HCT116 (cell line): ENCODE data around the gene GIN1. TPM values are rescaled to one million over a fixed set of nuclear protein-coding genes. Genes with fewer than 3 reads are reported as not detected.

Experiments
- ATAC-seq: fragments of 200-7000 bp; cut with Tn5 transposase; 2 replicates; pipeline ENCODE4 v1.9.1; 2020; ENCODE audit warnings: mild to moderate bottlenecking, moderate library complexity
- BruUV-seq: library from RNA; stranded (reverse); fragments of 400-500 nt; replicated peaks from 2 replicates; lab custom pipeline; 2021; lab: Mats Ljungman, UMichigan
- CTCF ChIA-PET: fragments of 300-600 bp; sonication (Branson Sonifier 250); formaldehyde crosslinking; loops from one replicate; lab custom pipeline; 2021; ENCODE audit warnings: antibody characterized with exemption; lab: Charles Lee
- POLR2A ChIA-PET: fragments of 300-600, 350-600 bp; sonication (Branson Sonifier 250); formaldehyde crosslinking; loops from one replicate; lab custom pipeline; 2021; ENCODE audit warnings: antibody characterized with exemption; lab: Charles Lee
- RAD21 ChIA-PET, 2 experiments: fragments of 300-600 bp; sonication (Branson Sonifier 250); formaldehyde crosslinking; loops; one replicate each; lab custom pipeline; 2023; ENCODE audit warnings: low total read pairs in 2 of 2; ENCODE audit not compliant: uncharacterized antibody in 2 of 2, unreplicated experiment in 2 of 2, low non-redundant PET in 1 of 2; lab: Charles Lee
- DNase-seq: peaks from one replicate; pipeline ENCODE4 v3.0.0-alpha.2; 2010; ENCODE audit warnings: low read depth, low spot score
- H2AFZ ChIP-seq: fragments of 200-600 bp; shearing (Covaris generic), sonication (generic); 2 replicates; pipeline ENCODE4 v1.6.1; 2017; ENCODE audit warnings: low read depth, mixed run types, mixed read lengths, antibody characterized with exemption, low read length; ENCODE audit not compliant: poor library complexity, severe bottlenecking
- H3K27ac ChIP-seq: 2 replicates; pipeline ENCODE4 v1.5.1; 2012; ENCODE audit warnings: low read depth, low read length
- H3K27me3 ChIP-seq: fragments of 200-600 bp; sonication (generic); 2 replicates; pipeline ENCODE4 v1.6.1; 2016; ENCODE audit warnings: mixed run types, low read length, mixed read lengths; ENCODE audit not compliant: insufficient read depth
- H3K36me3 ChIP-seq, 2 experiments: fragments of 200-500 bp in 1 of 2; fragments of 200-600 bp in 1 of 2; sonication (Bioruptor generic) in 1 of 2; sonication (generic) in 1 of 2; 2 replicates each; pipeline versions ENCODE4 v1.5.1 to v1.6.1; 2014 to 2016; ENCODE audit warnings: low read length in 2 of 2, inconsistent platforms in 1 of 2, mixed read lengths in 1 of 2, mixed run types in 1 of 2; ENCODE audit not compliant: insufficient read depth in 2 of 2, control insufficient read depth in 1 of 2
- H3K4me1 ChIP-seq, 2 experiments: fragments of 200-600 bp in 1 of 2; sonication (generic) in 1 of 2; 2 replicates each; pipeline versions ENCODE4 v1.5.1 to v1.6.1; 2012 to 2017; ENCODE audit warnings: low read length in 2 of 2, inconsistent platforms in 1 of 2, mild to moderate bottlenecking in 1 of 2, mixed read lengths in 1 of 2, mixed run types in 1 of 2, moderate library complexity in 1 of 2; ENCODE audit not compliant: insufficient read depth in 2 of 2, control insufficient read depth in 1 of 2
- H3K4me2 ChIP-seq: fragments of 200-600 bp; sonication (generic); 2 replicates; pipeline ENCODE4 v1.6.1; 2017; ENCODE audit warnings: mixed run types, low read length, mixed read lengths
- H3K4me3 ChIP-seq, 2 experiments: fragments of 200-600 bp in 1 of 2; sonication (generic) in 1 of 2; replicated peaks in 1 of 2; 2 replicates each; pipeline ENCODE4 v1.5.1; 2011 to 2016; ENCODE audit warnings: low read length in 2 of 2, control low read depth in 1 of 2, low read depth in 1 of 2, mild to moderate bottlenecking in 1 of 2, mixed read lengths in 1 of 2, mixed run types in 1 of 2
- H3K79me2 ChIP-seq: fragments of 200-600 bp; sonication (generic); 2 replicates; pipeline ENCODE4 v1.6.1; 2017; ENCODE audit warnings: mild to moderate bottlenecking, mixed run types, low read length, moderate library complexity, mixed read lengths; ENCODE audit not compliant: insufficient read depth
- H3K9ac ChIP-seq: fragments of 200-600 bp; sonication (generic); 2 replicates; pipeline ENCODE4 v1.6.1; 2016; ENCODE audit warnings: low read length, mixed read lengths
- H3K9me2 ChIP-seq: fragments of 200-600 bp; sonication (generic), shearing (Covaris generic); 2 replicates; pipeline ENCODE4 v1.6.1; 2017; ENCODE audit warnings: mixed run types, mild to moderate bottlenecking, moderate library complexity; ENCODE audit not compliant: insufficient read depth
- H3K9me3 ChIP-seq, 2 experiments: fragments of 200-500 bp in 1 of 2; fragments of 200-600 bp in 1 of 2; sonication (Bioruptor generic) in 1 of 2; sonication (generic) in 1 of 2; 2 replicates each; pipeline ENCODE4 v1.6.1; 2014 to 2017; ENCODE audit warnings: low read length in 2 of 2, mixed read lengths in 2 of 2, inconsistent platforms in 1 of 2, low read depth in 1 of 2, mild to moderate bottlenecking in 1 of 2, mixed run types in 1 of 2, moderate library complexity in 1 of 2; ENCODE audit not compliant: control insufficient read depth in 1 of 2, insufficient read depth in 1 of 2
- H4K20me1 ChIP-seq: fragments of 200-600 bp; sonication (generic), shearing (Covaris generic); 2 replicates; pipeline ENCODE4 v1.6.1; 2017; ENCODE audit warnings: mixed run types, mild to moderate bottlenecking, moderate library complexity; ENCODE audit not compliant: insufficient read depth
- ATF3 ChIP-seq: IDR thresholded peaks from 2 replicates; pipeline ENCODE4 v1.6.1; 2012
- EGR1 ChIP-seq: IDR thresholded peaks from 2 replicates; pipeline ENCODE4 v1.6.1; 2012; ENCODE audit warnings: low read depth
- EZH2 ChIP-seq: fragments of 200-600 bp; sonication (generic); IDR thresholded peaks from 2 replicates; pipeline ENCODE4 v1.6.1; 2017; ENCODE audit warnings: antibody characterized with exemption, mixed run types
- JUND ChIP-seq: IDR thresholded peaks from 2 replicates; pipeline ENCODE4 v1.6.1; 2012
- POLR2A ChIP-seq: IDR thresholded peaks from 2 replicates; pipeline ENCODE4 v1.7.0; 2011; ENCODE audit warnings: borderline replicate concordance; ENCODE audit not compliant: insufficient read depth, insufficient read length; ENCODE audit errors: extremely low read depth
- RAD21 ChIP-seq: IDR thresholded peaks from 2 replicates; pipeline ENCODE4 v1.6.1; 2012; ENCODE audit warnings: low read depth, mild to moderate bottlenecking
- REST ChIP-seq: IDR thresholded peaks from 2 replicates; pipeline ENCODE4 v1.6.1; 2012; ENCODE audit warnings: low read depth
- SP1 ChIP-seq: IDR thresholded peaks from 2 replicates; pipeline ENCODE4 v1.6.1; 2012; ENCODE audit warnings: low read depth
- SRF ChIP-seq: IDR thresholded peaks from 2 replicates; pipeline ENCODE4 v1.6.1; 2012; ENCODE audit warnings: low read depth
- TCF7L2 ChIP-seq: IDR thresholded peaks from 2 replicates; pipeline ENCODE4 v1.7.0; 2011; ENCODE audit warnings: borderline replicate concordance, inconsistent platforms; ENCODE audit not compliant: insufficient read depth, insufficient read length; ENCODE audit errors: extremely low read depth
- YY1 ChIP-seq: IDR thresholded peaks from 2 replicates; pipeline ENCODE4 v1.6.1; 2011; ENCODE audit warnings: low read length, low read depth, moderate library complexity, mild to moderate bottlenecking; ENCODE audit not compliant: insufficient replicate concordance; ENCODE audit errors: extremely low read depth
- ZBTB33 ChIP-seq: IDR thresholded peaks from 2 replicates; pipeline ENCODE4 v1.6.1; 2011; ENCODE audit warnings: mild to moderate bottlenecking, low read length, moderate library complexity; ENCODE audit not compliant: insufficient replicate concordance; ENCODE audit errors: extremely low read depth
- ZFX ChIP-seq: fragments of 450-650 bp; IDR thresholded peaks from 2 replicates; pipeline ENCODE4 v1.6.1; 2017
- ZNF274 ChIP-seq: fragments of 200-500 bp; sonication (Bioruptor generic); IDR thresholded peaks from 2 replicates; pipeline ENCODE4 v1.6.1; 2014; ENCODE audit warnings: mild to moderate bottlenecking, low read depth, low read length, inconsistent platforms
- intact Hi-C: fragments of 100-400 bp; cut with micrococcal nuclease; formaldehyde crosslinking; loops from 2 replicates; pipeline ENCODE4 v1.10.0; 2022
- total RNA-seq: library from RNA; stranded (reverse); gene quantifications from one replicate; pipeline ENCODE4 v1.2.1, GENCODE V29; 2021; ENCODE audit not compliant: unreplicated experiment

The GIN1 gene
- total RNA-seq, 1 experiment from 2014 or later = 11.0 TPM

- CTCF ChIA-PET = no interaction called here
- Histone ChIP-seq H3K4me1 (peaks cover 0 to 6% of the 10 kb centered on the region in 2 experiments; a peak in 2 of 4 replicates), H3K79me2 (no peaks in the 10 kb centered on the region), H3K9me2 (no peaks in the 10 kb centered on the region), H2AFZ (no peak overlapping the region), H3K27ac (no peak overlapping the region), H3K4me3 (no peak overlapping the region), H3K36me3 (no peaks in the 10 kb centered on the region), H3K4me2 (no peak overlapping the region), H3K27me3 (no peaks in the 10 kb centered on the region), H4K20me1 (no peaks in the 10 kb centered on the region), H3K9ac (no peak overlapping the region), H3K9me3 (no peaks in the 10 kb centered on the region)
- RAD21 ChIA-PET = no interaction called here
- intact Hi-C loops = no loop called here
- TF ChIP-seq EGR1 = no peak
- TF ChIP-seq TCF7L2 = no peak
- TF ChIP-seq YY1 = no peak
- TF ChIP-seq POLR2A = no peak
- BruUV-seq = no TSS peak
- DNase-seq (no peak), ATAC-seq (no peak)
- POLR2A ChIA-PET = no interaction called here
Measured at GRCh38 chr5:103059525-103059924, 60.4 kb downstream of the GIN1 start.

GRCh38 chr5:103057208-103058130, 62.5 kb downstream of the GIN1 start:
- H3K4me3 ChIP-seq = no peak overlapping the region
- no peaks in the 10 kb centered on the region for H4K20me1 ChIP-seq
- no peak overlapping the region for H3K9ac ChIP-seq
- POLR2A ChIA-PET = no interaction called here
- H3K9me2 ChIP-seq = no peaks in the 10 kb centered on the region
- ATAC-seq (no peak), DNase-seq (no peak)
- CTCF ChIA-PET = no interaction called here
- H3K27me3 ChIP-seq = no peaks in the 10 kb centered on the region
- H3K4me1 ChIP-seq = peaks cover 0 to 6% of the 10 kb centered on the region in 2 experiments; a peak in 2 of 4 replicates
- RAD21 ChIA-PET = no interaction called here
- H3K36me3 ChIP-seq = no peaks in the 10 kb centered on the region
- no TSS peak for BruUV-seq
- no peaks in the 10 kb centered on the region for H3K9me3 ChIP-seq
- H2AFZ ChIP-seq = no peak overlapping the region
- H3K27ac ChIP-seq = no peak overlapping the region
- intact Hi-C loops = no loop called here
- no peaks in the 10 kb centered on the region for H3K79me2 ChIP-seq
- H3K4me2 ChIP-seq = peak overlapping the region; percentile 21; the same call in 1 of the 2 replicates
- TF ChIP-seq JUND (no peak), ZFX (no peak), RAD21 (no peak), ZBTB33 (no peak), ATF3 (no peak), EZH2 (no peak), REST (no peak), SP1 (no peak), SRF (no peak), ZNF274 (no peak)
